H1 (cell line): ENCODE data around the gene POU6F2. TPM values are rescaled to one million over a fixed set of nuclear protein-coding genes. Genes with fewer than 3 reads are reported as not detected.

ENCODE experiments used
- CTCF ChIA-PET: fragments of 300-600 bp; sonication (Branson Sonifier 250); formaldehyde crosslinking; loops from one replicate; lab custom pipeline; 2021; ENCODE audit not compliant: partially characterized antibody; lab: Charles Lee
- POLR2A ChIA-PET: fragments of 300-600 bp; sonication (Branson Sonifier 250); formaldehyde crosslinking; loops from one replicate; lab custom pipeline; 2021; ENCODE audit warnings: inconsistent platforms; ENCODE audit not compliant: partially characterized antibody; lab: Charles Lee
- DNase-seq, 2 experiments: peaks; one replicate each; pipeline versions ENCODE4 v3.0.0 to v3.0.0-alpha.2; 2010 to 2022; ENCODE audit warnings: low spot score in 2 of 2, low read depth in 1 of 2, mixed read lengths in 1 of 2
- FAIRE-seq: peaks from 2 replicates; lab custom pipeline; 2011; peaks lifted over from hg19 to GRCh38; lab: Jason Lieb, UNC
- H2AFZ ChIP-seq: 2 replicates; pipeline ENCODE4 v1.8.1; 2012; ENCODE audit warnings: low read length, inconsistent platforms
- H2AK5ac ChIP-seq: 2 replicates; pipeline ENCODE4 v1.6.1; 2013; ENCODE audit warnings: low read depth, low read length
- H2BK120ac ChIP-seq: replicated peaks from 2 replicates; pipeline ENCODE3; 2013; ENCODE audit warnings: low read depth, low read length, inconsistent platforms
- H2BK12ac ChIP-seq: 2 replicates; pipeline ENCODE4 v1.6.1; 2013; ENCODE audit warnings: low read depth, low read length
- H2BK15ac ChIP-seq: 2 replicates; pipeline ENCODE4 v1.6.1; 2013; ENCODE audit warnings: low read length
- H2BK20ac ChIP-seq: 2 replicates; pipeline ENCODE4 v1.6.1; 2013; ENCODE audit warnings: low read length
- H2BK5ac ChIP-seq: 2 replicates; pipeline ENCODE4 v1.6.1; 2013; ENCODE audit warnings: low read depth, low read length
- H3K14ac ChIP-seq: 2 replicates; pipeline ENCODE4 v1.6.1; 2013; ENCODE audit warnings: inconsistent platforms; ENCODE audit not compliant: insufficient read length
- H3K18ac ChIP-seq: 2 replicates; pipeline ENCODE4 v1.6.1; 2013; ENCODE audit warnings: low read length; ENCODE audit errors: extremely low read depth
- H3K23ac ChIP-seq: 2 replicates; pipeline ENCODE4 v1.6.1; 2013; ENCODE audit warnings: inconsistent platforms; ENCODE audit not compliant: insufficient read length
- H3K23me2 ChIP-seq: 2 replicates; pipeline ENCODE4 v1.6.1; 2013; ENCODE audit warnings: low read depth, low read length
- H3K27ac ChIP-seq: 2 replicates; pipeline ENCODE4 v1.6.1; 2011; ENCODE audit warnings: low read depth, low read length, inconsistent platforms
- H3K27me3 ChIP-seq, 4 experiments: replicated peaks in 1 of 4; 1 replicate in 1 of 4; 2 replicates in 3 of 4; pipeline versions ENCODE4 v1.6.1 to v1.8.1; 2011 to 2013; ENCODE audit warnings: low read length in 3 of 4, mild to moderate bottlenecking in 3 of 4, inconsistent platforms in 2 of 4, mixed read lengths in 2 of 4, moderate library complexity in 1 of 4; ENCODE audit not compliant: control insufficient read depth in 3 of 4, insufficient read depth in 3 of 4; ENCODE audit errors: extremely low read depth in 1 of 4
- H3K36me3 ChIP-seq, 4 experiments: 2 replicates each; pipeline versions ENCODE4 v1.6.1 to v1.8.1; 2011 to 2013; ENCODE audit warnings: mild to moderate bottlenecking in 4 of 4, low read length in 3 of 4, moderate library complexity in 2 of 4, control low read depth in 1 of 4, inconsistent platforms in 1 of 4; ENCODE audit not compliant: insufficient read depth in 4 of 4, control insufficient read depth in 2 of 4
- H3K4ac ChIP-seq: replicated peaks from 2 replicates; pipeline ENCODE3; 2013; ENCODE audit warnings: low read length, low read depth, mixed read lengths, inconsistent platforms; ENCODE audit not compliant: insufficient read length
- H3K4me1 ChIP-seq, 4 experiments: replicated peaks in 1 of 4; 1 replicate in 1 of 4; 2 replicates in 3 of 4; pipeline versions ENCODE4 v1.6.1 to v1.8.1; 2011 to 2013; ENCODE audit warnings: low read length in 3 of 4, inconsistent platforms in 2 of 4, mixed read lengths in 1 of 4; ENCODE audit not compliant: insufficient read depth in 4 of 4, control insufficient read depth in 3 of 4
- H3K4me2 ChIP-seq, 2 experiments: 2 replicates each; pipeline versions ENCODE4 v1.6.1 to v1.8.1; 2011 to 2013; ENCODE audit warnings: low read depth in 2 of 2, low read length in 2 of 2, control low read depth in 1 of 2, inconsistent platforms in 1 of 2, mild to moderate bottlenecking in 1 of 2; ENCODE audit not compliant: insufficient read depth in 1 of 2
- H3K4me3 ChIP-seq, 4 experiments: fragments of 200-600, 300-600 bp in 1 of 4; sonication (generic), shearing (Covaris generic), sonication (Bioruptor Twin) in 1 of 4; 2 replicates each; pipeline versions ENCODE4 v1.5.1 to v1.8.1; 2011 to 2016; ENCODE audit warnings: low read length in 4 of 4, low read depth in 3 of 4, control low read depth in 2 of 4, inconsistent platforms in 2 of 4, mild to moderate bottlenecking in 2 of 4, mixed read lengths in 1 of 4, moderate library complexity in 1 of 4; ENCODE audit not compliant: insufficient read depth in 2 of 4; ENCODE audit errors: extremely low read depth in 1 of 4
- H3K56ac ChIP-seq: replicated peaks from 2 replicates; pipeline ENCODE3; 2013; ENCODE audit warnings: low read depth, mild to moderate bottlenecking, mixed read lengths, low read length, inconsistent platforms; ENCODE audit not compliant: insufficient read length
- H3K79me1 ChIP-seq: 2 replicates; pipeline ENCODE4 v1.6.1; 2013; ENCODE audit warnings: low read depth, low read length, control low read depth
- H3K79me2 ChIP-seq, 2 experiments: 2 replicates each; pipeline versions ENCODE4 v1.6.1 to v1.8.1; 2012 to 2013; ENCODE audit warnings: low read length in 2 of 2, mild to moderate bottlenecking in 2 of 2, inconsistent platforms in 1 of 2; ENCODE audit not compliant: insufficient read depth in 2 of 2, control insufficient read depth in 1 of 2
- H3K9ac ChIP-seq, 4 experiments: replicated peaks in 1 of 4; 1 replicate in 1 of 4; 2 replicates in 3 of 4; pipeline versions ENCODE4 v1.6.1 to v1.8.1; 2011 to 2013; ENCODE audit warnings: low read depth in 3 of 4, low read length in 3 of 4, control low read depth in 2 of 4, mild to moderate bottlenecking in 2 of 4, moderate library complexity in 2 of 4, inconsistent platforms in 1 of 4; ENCODE audit errors: extremely low read depth in 1 of 4
- H3K9me3 ChIP-seq, 2 experiments: 2 replicates each; pipeline versions ENCODE4 v1.6.1 to v1.8.1; 2012 to 2013; ENCODE audit warnings: mild to moderate bottlenecking in 2 of 2, moderate library complexity in 2 of 2, control low read depth in 1 of 2, inconsistent platforms in 1 of 2, low read depth in 1 of 2, low read length in 1 of 2, mixed read lengths in 1 of 2; ENCODE audit not compliant: insufficient read depth in 2 of 2
- H4K20me1 ChIP-seq, 2 experiments: replicated peaks in 1 of 2; 2 replicates each; pipeline versions ENCODE3 to v1.8.1; 2011 to 2013; ENCODE audit warnings: inconsistent platforms in 2 of 2, low read length in 2 of 2, mild to moderate bottlenecking in 1 of 2; ENCODE audit not compliant: insufficient read depth in 2 of 2, control insufficient read depth in 1 of 2
- H4K5ac ChIP-seq: 2 replicates; pipeline ENCODE4 v1.6.1; 2013; ENCODE audit warnings: low read length, low read depth, mixed read lengths, inconsistent platforms; ENCODE audit not compliant: insufficient read length
- H4K8ac ChIP-seq: 2 replicates; pipeline ENCODE4 v1.8.0; 2013; ENCODE audit warnings: mild to moderate bottlenecking, moderate library complexity, low read length, inconsistent platforms; ENCODE audit not compliant: insufficient read depth; ENCODE audit errors: extremely low read depth
- H4K91ac ChIP-seq: replicated peaks from 2 replicates; pipeline ENCODE3; 2013; ENCODE audit warnings: low read length, mixed read lengths, inconsistent platforms; ENCODE audit not compliant: insufficient read length
- CEBPB ChIP-seq: IDR thresholded peaks from 2 replicates; pipeline ENCODE4 v1.6.1; 2012; ENCODE audit warnings: low read depth, low read length
- E2F6 ChIP-seq: IDR thresholded peaks from 2 replicates; pipeline ENCODE4 v1.6.1; 2012; ENCODE audit warnings: inconsistent platforms
- EGR1 ChIP-seq: IDR thresholded peaks from 2 replicates; pipeline ENCODE4 v1.6.1; 2011; ENCODE audit warnings: low read depth, low read length, borderline replicate concordance
- KDM1A ChIP-seq: fragments of 200-600, 300-600 bp; sonication (generic); IDR thresholded peaks from 2 replicates; pipeline ENCODE4 v1.7.1; 2016; ENCODE audit warnings: mild to moderate bottlenecking, low read length, borderline replicate concordance
- NRF1 ChIP-seq: IDR thresholded peaks from 2 replicates; pipeline ENCODE4 v1.6.1; 2011; ENCODE audit warnings: mild to moderate bottlenecking, low read depth, low read length, improper control_type of control experiment
- SAP30 ChIP-seq: fragments of 300-600 bp; sonication (generic); IDR thresholded peaks from 2 replicates; pipeline ENCODE4 v1.7.1; 2012; ENCODE audit warnings: low read length, moderate library complexity, mild to moderate bottlenecking, inconsistent platforms; ENCODE audit not compliant: insufficient read depth, insufficient replicate concordance
- SIN3A ChIP-seq, 2 experiments: IDR thresholded peaks in 1 of 2; conservative IDR thresholded peaks in 1 of 2; 2 replicates each; pipeline ENCODE4 v1.6.1; 2011 to 2012; ENCODE audit warnings: low read length in 2 of 2, improper control_type of control experiment in 1 of 2, low read depth in 1 of 2, mild to moderate bottlenecking in 1 of 2
- YY1 ChIP-seq: IDR thresholded peaks from 2 replicates; pipeline ENCODE4 v1.6.1; 2011; ENCODE audit warnings: low read depth, mild to moderate bottlenecking, low read length
- WGBS, 2 experiments: shearing (Covaris generic) in 1 of 2; methylation state at CpG; one replicate each; pipeline versions ENCODE4 v1.1.6 to v1.1.7; 2013 to 2015; ENCODE audit warnings: low lambda C conversion rate in 2 of 2, mixed read lengths in 2 of 2, inconsistent platforms in 1 of 2, low coverage in 1 of 2, missing lambda C conversion rate in 1 of 2; ENCODE audit not compliant: insufficient replicate concordance in 2 of 2, insufficient coverage in 1 of 2, insufficient read length in 1 of 2; ENCODE audit errors: extremely low coverage in 1 of 2, missing lambda C conversion rate in 1 of 2; 5-methylcytosine and 5-hydroxymethylcytosine counted together
- polyA plus RNA-seq, 7 experiments: library from polyadenylated mRNA; depleted of rRNA in 3 of 7; stranded (reverse) in 5 of 7; unstranded in 2 of 7; fragments of >200 nt in 5 of 7; fragments of 200-250 nt in 2 of 7; gene quantifications; 1 replicate in 5 of 7; 2 replicates in 1 of 7; 4 replicates in 1 of 7; pipeline versions ENCODE4 v1.2.1 to v1.2.3, GENCODE V29; 2011 to 2013; ENCODE audit warnings: missing spikeins in 2 of 7, mixed read lengths in 2 of 7
- total RNA-seq: library from RNA; stranded (reverse); fragmentation: NEBNext Ultra II Directional; extraction: Animal tissue kit (Norgen Biotek cat#: 25700); gene quantifications from 2 replicates; pipeline ENCODE4 v1.2.1, GENCODE V29; 2021
- TF ChIP-seq, protein P1 (sequence below): IDR thresholded peaks from 2 replicates; pipeline ENCODE4 v1.6.1; 2011; ENCODE audit warnings: low read length, improper control_type of control experiment
- TF ChIP-seq, protein P2 (sequence below): IDR thresholded peaks from 2 replicates; pipeline ENCODE4 v1.6.1; 2011; ENCODE audit warnings: low read depth, mild to moderate bottlenecking, low read length; ENCODE audit not compliant: insufficient read depth

The POU6F2 gene
- total and polyA plus RNA-seq, 2 of the 8 experiments (the other 6 are each of a cell fraction or from before 2014, with no cell fraction given): 1.1 to 2.0 TPM

DNA sequence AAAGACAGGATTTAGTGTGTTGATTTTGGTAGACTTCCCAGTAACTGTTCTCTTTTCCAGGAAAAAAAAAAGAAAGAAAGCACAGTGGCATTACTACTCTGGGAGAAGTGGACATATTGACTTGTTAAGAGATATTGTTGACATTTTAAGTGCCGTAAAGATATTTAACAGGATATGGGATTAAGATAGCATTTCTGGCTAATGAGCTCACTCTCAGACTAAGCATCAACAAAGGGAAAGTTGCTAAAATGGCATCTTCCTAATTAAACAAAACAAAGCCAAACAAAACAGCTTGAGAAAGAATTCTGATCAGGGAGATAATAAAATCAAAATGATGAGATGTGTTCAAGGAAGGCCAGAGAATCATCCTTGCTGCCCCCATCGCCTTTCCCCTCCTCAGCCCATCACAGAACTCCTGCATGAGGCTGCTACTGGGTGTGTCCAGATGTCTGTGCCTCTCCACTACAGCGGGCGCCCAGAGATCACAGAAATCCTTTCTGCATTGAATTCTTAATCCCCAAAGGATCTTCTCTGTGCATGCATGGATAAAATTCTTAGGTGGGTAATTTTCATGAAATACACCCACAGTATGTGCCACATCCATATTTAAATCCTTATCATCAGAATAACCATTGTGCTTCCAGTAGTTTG lies 270.5 kb downstream of the POU6F2 start:
- FAIRE-seq (no peak), DNase-seq (no peak)
- H3K9me3 ChIP-seq: no peaks in the 10 kb centered on the region
- H2BK5ac ChIP-seq: no peak overlapping the region
- H2BK12ac ChIP-seq: no peak overlapping the region
- POLR2A ChIA-PET: no interaction called here
- CTCF ChIA-PET: interaction anchor here (0.9 to 1.7 kb wide), 2 partner anchors 10 to 11 kb away, joined by 3 to 7 read pairs; no protein-coding TSS in a partner anchor
- no peak overlapping the region for H3K9ac ChIP-seq
- no peaks in the 10 kb centered on the region; a peak in 1 of 7 replicates for H3K4me1 ChIP-seq
- H3K27ac ChIP-seq: no peak overlapping the region
- H3K14ac ChIP-seq: no peak overlapping the region
- no peak overlapping the region for H3K4me2 ChIP-seq
- H3K79me2 ChIP-seq: no peaks in the 10 kb centered on the region
- H3K23ac ChIP-seq: no peak overlapping the region
- H3K56ac ChIP-seq: no peak overlapping the region
- H4K5ac ChIP-seq: no peak overlapping the region
- no peak overlapping the region for H2BK15ac ChIP-seq
- H2BK20ac ChIP-seq: no peak overlapping the region
- H2BK120ac ChIP-seq: no peak overlapping the region
- no peaks in the 10 kb centered on the region for H3K36me3 ChIP-seq
- no peak overlapping the region for H3K4ac ChIP-seq
- H3K27me3 ChIP-seq: no peaks in the 10 kb centered on the region
- H3K18ac ChIP-seq: no peak overlapping the region
- no peaks in the 10 kb centered on the region for H3K23me2 ChIP-seq
- H3K79me1 ChIP-seq: no peaks in the 10 kb centered on the region
- no peak overlapping the region for H3K4me3 ChIP-seq
- H2AK5ac ChIP-seq: no peak overlapping the region
- 91% methylated on average over 4 of the region's 4 CpGs; no CpG with 5 or more reads in 1 of the 2 experiments for WGBS, 2 experiments
- H2AFZ ChIP-seq: no peak overlapping the region
- no peak overlapping the region for H4K8ac ChIP-seq
- no peaks in the 10 kb centered on the region for H4K20me1 ChIP-seq
- H4K91ac ChIP-seq: no peak overlapping the region
- TF ChIP-seq, protein P1, sequence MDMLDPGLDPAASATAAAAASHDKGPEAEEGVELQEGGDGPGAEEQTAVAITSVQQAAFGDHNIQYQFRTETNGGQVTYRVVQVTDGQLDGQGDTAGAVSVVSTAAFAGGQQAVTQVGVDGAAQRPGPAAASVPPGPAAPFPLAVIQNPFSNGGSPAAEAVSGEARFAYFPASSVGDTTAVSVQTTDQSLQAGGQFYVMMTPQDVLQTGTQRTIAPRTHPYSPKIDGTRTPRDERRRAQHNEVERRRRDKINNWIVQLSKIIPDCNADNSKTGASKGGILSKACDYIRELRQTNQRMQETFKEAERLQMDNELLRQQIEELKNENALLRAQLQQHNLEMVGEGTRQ: no peak
- TF ChIP-seq YY1 (no peak), EGR1 (no peak), KDM1A (no peak), E2F6 (no peak), SIN3A (conservative IDR thresholded peaks at IDR 0.05 in 1 of 2, IDR thresholded peaks at IDR 0.05 in 1 of 2; ENCODE audit: low read depth in 1 of 2, low read length in 2 of 2) (no peak), NRF1 (no peak), SAP30 (no peak), CEBPB (no peak)
- TF ChIP-seq, protein P2, sequence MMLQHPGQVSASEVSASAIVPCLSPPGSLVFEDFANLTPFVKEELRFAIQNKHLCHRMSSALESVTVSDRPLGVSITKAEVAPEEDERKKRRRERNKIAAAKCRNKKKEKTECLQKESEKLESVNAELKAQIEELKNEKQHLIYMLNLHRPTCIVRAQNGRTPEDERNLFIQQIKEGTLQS: no peak
